MM.1S (cell line): ENCODE results near the gene CEBPZOS.

Source experiments
- DNase-seq: peaks from one replicate; pipeline ENCODE4 v3.0.0-alpha.2; 2015
- H2AFZ ChIP-seq: fragments of 300-600 bp; sonication (generic); 2 replicates; pipeline ENCODE4 v1.6.0; 2016; ENCODE audit warnings: antibody characterized with exemption, low read length
- H3F3A ChIP-seq: fragments of 300-600 bp; sonication (generic); 2 replicates; pipeline ENCODE4 v1.6.1; 2016; ENCODE audit warnings: mild to moderate bottlenecking, antibody characterized with exemption, low read length, moderate library complexity, mixed read lengths; ENCODE audit not compliant: insufficient read depth
- H3K27ac ChIP-seq: fragments of 300-600 bp; sonication (generic); 2 replicates; pipeline ENCODE4 v1.5.1; 2016; ENCODE audit warnings: mild to moderate bottlenecking, low read length
- H3K27me3 ChIP-seq: fragments of 300-600 bp; sonication (generic); replicated peaks from 2 replicates; pipeline ENCODE4 v1.6.0; 2016; ENCODE audit warnings: low read length; ENCODE audit not compliant: insufficient read depth
- H3K36me3 ChIP-seq: fragments of 300-600 bp; sonication (generic); replicated peaks from 2 replicates; pipeline ENCODE4 v1.6.1; 2016; ENCODE audit warnings: mild to moderate bottlenecking, low read length, mixed read lengths; ENCODE audit not compliant: insufficient read depth
- H3K4me1 ChIP-seq: fragments of 300-600 bp; sonication (generic); 2 replicates; pipeline ENCODE4 v1.6.1; 2016; ENCODE audit warnings: low read length, mixed read lengths
- H3K4me2 ChIP-seq: fragments of 300-600 bp; sonication (generic); 2 replicates; pipeline ENCODE4 v1.6.0; 2016; ENCODE audit warnings: low read depth, low read length
- H3K4me3 ChIP-seq: fragments of 300-600 bp; sonication (generic); 2 replicates; pipeline ENCODE4 v1.5.1; 2016; ENCODE audit warnings: low read length, mixed read lengths
- H3K79me2 ChIP-seq: fragments of 300-600 bp; sonication (generic); 2 replicates; pipeline ENCODE4 v1.6.1; 2016; ENCODE audit warnings: mixed run types, low read length, mixed read lengths
- H3K9ac ChIP-seq: fragments of 300-600 bp; sonication (generic); 2 replicates; pipeline ENCODE4 v1.6.1; 2016; ENCODE audit warnings: low read length, mixed read lengths
- H3K9me2 ChIP-seq: fragments of 300-600 bp; sonication (generic); replicated peaks from 2 replicates; pipeline ENCODE4 v1.6.1; 2016; ENCODE audit warnings: mild to moderate bottlenecking, low read length, mixed read lengths; ENCODE audit not compliant: insufficient read depth
- H3K9me3 ChIP-seq: fragments of 300-600 bp; sonication (generic); replicated peaks from 2 replicates; pipeline ENCODE4 v1.6.1; 2016; ENCODE audit warnings: mild to moderate bottlenecking, low read length, mixed read lengths; ENCODE audit not compliant: insufficient read depth
- H4K20me1 ChIP-seq: fragments of 300-600 bp; sonication (generic); 2 replicates; pipeline ENCODE4 v1.6.1; 2016; ENCODE audit warnings: mild to moderate bottlenecking, low read length, moderate library complexity, mixed read lengths; ENCODE audit not compliant: insufficient read depth
- EZH2 ChIP-seq: fragments of 300-600 bp; sonication (generic); optimal IDR thresholded peaks from 2 replicates; pipeline ENCODE3; 2017; ENCODE audit warnings: low read depth, mild to moderate bottlenecking, antibody characterized with exemption, low read length, mixed read lengths
- EZH2phosphoT487 ChIP-seq: fragments of 300-600 bp; sonication (generic); IDR thresholded peaks from 2 replicates; pipeline ENCODE4 v1.6.1; 2018; ENCODE audit warnings: antibody characterized with exemption, low read length
- TF ChIP-seq, protein P1 (sequence below): fragments of 300-600 bp; sonication (generic); IDR thresholded peaks from 2 replicates; pipeline ENCODE4 v1.5.1; 2016; ENCODE audit warnings: antibody characterized with exemption, low read length, mixed read lengths

CEBPZOS gene

DNA sequence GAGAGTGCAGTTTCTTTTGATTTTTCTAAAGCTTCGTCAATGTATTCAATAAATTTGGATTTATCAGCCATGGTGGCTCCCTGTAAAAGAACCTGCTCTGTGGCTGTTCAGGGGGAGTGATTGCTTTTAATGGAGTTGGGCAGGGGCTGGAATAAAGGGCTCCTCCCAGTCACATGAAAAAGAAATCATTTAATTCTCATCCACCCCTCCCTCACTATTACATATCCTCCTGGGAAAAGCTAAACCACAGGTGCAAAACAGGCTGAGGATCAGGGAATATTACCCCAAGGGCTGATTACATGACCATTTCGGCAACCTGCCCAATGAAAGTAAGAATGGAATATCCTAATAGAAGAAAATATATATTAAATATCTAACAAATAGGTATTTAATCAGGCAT, 7.7 kb upstream of the CEBPZOS start, which contains the start of gene SULT6B1:
Gene SULT6B1, minus strand, starts transcription at position 101 of the 400 bp plus-strand sequence. Its CDS starts 30 bp downstream, at position 71.
- Histone ChIP-seq H3K9ac (no peak within 1 kb of the TSS), H3K4me1 (no peaks in the 10 kb centered on the region), H3K36me3 (no peaks in the 10 kb centered on the region)

DNA sequence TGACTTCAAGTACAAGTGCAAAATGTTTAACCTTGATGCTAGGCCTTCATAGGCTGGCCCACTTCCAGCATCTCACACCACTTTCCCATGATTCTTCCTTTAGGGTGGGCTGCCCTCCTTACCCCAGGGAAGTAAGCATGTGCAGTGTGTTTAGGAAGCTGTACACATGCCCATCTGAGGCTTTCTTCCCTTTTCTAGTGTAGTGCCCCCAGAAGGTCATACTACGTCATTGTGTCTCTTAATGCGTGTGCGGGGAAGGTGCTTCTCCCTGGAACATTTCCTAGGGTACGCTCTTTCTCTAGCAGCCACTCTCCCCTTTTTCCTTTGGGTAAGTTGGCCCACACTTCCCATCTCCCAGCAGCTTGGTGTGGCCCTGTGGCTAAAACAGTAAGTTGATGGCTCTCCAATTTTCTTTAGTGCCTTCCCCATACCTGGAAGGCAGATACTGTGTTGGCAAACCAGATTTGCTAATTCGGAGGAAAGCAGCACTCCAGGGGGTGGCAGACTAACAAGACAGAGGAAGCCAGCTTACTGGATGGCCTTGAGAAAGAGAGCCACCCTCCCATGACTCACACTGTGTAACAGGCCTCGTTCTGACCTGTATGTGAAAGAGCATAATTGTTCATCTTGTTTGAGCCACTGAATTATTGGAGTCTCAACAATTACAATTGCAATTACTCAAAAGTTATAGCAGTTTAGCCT, 6.7 kb upstream of the CEBPZOS start:
- Histone ChIP-seq H3F3A (no peaks in the 10 kb centered on the region), H3K27ac (no peak overlapping the region), H3K79me2 (no peaks in the 10 kb centered on the region), H3K36me3 (no peaks in the 10 kb centered on the region), H3K9me3 (no peaks in the 10 kb centered on the region), H3K4me1 (no peaks in the 10 kb centered on the region), H2AFZ (no peak overlapping the region), H3K9ac (no peak overlapping the region), H3K27me3 (no peaks in the 10 kb centered on the region), H3K4me3 (no peak overlapping the region), H3K4me2 (no peak overlapping the region), H3K9me2 (no peaks in the 10 kb centered on the region), H4K20me1 (no peaks in the 10 kb centered on the region)
- TF ChIP-seq, protein P1, sequence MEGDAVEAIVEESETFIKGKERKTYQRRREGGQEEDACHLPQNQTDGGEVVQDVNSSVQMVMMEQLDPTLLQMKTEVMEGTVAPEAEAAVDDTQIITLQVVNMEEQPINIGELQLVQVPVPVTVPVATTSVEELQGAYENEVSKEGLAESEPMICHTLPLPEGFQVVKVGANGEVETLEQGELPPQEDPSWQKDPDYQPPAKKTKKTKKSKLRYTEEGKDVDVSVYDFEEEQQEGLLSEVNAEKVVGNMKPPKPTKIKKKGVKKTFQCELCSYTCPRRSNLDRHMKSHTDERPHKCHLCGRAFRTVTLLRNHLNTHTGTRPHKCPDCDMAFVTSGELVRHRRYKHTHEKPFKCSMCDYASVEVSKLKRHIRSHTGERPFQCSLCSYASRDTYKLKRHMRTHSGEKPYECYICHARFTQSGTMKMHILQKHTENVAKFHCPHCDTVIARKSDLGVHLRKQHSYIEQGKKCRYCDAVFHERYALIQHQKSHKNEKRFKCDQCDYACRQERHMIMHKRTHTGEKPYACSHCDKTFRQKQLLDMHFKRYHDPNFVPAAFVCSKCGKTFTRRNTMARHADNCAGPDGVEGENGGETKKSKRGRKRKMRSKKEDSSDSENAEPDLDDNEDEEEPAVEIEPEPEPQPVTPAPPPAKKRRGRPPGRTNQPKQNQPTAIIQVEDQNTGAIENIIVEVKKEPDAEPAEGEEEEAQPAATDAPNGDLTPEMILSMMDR: no peak
- TF ChIP-seq EZH2 (no peak), EZH2phosphoT487 (no peak)
- no peak for DNase-seq

More for the DNA sequence above, 7.7 kb upstream of the CEBPZOS start, which contains the start of gene SULT6B1:
- Histone ChIP-seq H3K9me2 (no peaks in the 10 kb centered on the region), H4K20me1 (no peaks in the 10 kb centered on the region), H3K27me3 (no peaks in the 10 kb centered on the region), H2AFZ (no peak within 1 kb of the TSS), H3K79me2 (no peaks in the 10 kb centered on the region), H3K9me3 (no peaks in the 10 kb centered on the region), H3F3A (no peaks in the 10 kb centered on the region), H3K27ac (no peak within 1 kb of the TSS), H3K4me3 (no peak within 1 kb of the TSS), H3K4me2 (no peak within 1 kb of the TSS)
- DNase-seq: no peak
- TF ChIP-seq, protein P1: no peak
- TF ChIP-seq EZH2: no peak
- TF ChIP-seq EZH2phosphoT487: no peak

GRCh38 chr2:37190290-37190689, 6.0 kb upstream of the CEBPZOS start:
- TF ChIP-seq EZH2phosphoT487 (no peak), EZH2 (no peak)
- TF ChIP-seq, protein P1: no peak
- no peaks in the 10 kb centered on the region for H4K20me1 ChIP-seq
- H2AFZ ChIP-seq: no peak overlapping the region
- H3K79me2 ChIP-seq: no peaks in the 10 kb centered on the region
- no peaks in the 10 kb centered on the region for H3K27me3 ChIP-seq
- H3K4me2 ChIP-seq: no peak overlapping the region
- H3F3A ChIP-seq: no peaks in the 10 kb centered on the region
- H3K27ac ChIP-seq: no peak overlapping the region
- no peak overlapping the region for H3K4me3 ChIP-seq
- no peak overlapping the region for H3K9ac ChIP-seq
- H3K9me2 ChIP-seq: no peaks in the 10 kb centered on the region
- no peaks in the 10 kb centered on the region for H3K9me3 ChIP-seq
- H3K4me1 ChIP-seq: no peaks in the 10 kb centered on the region
- H3K36me3 ChIP-seq: no peaks in the 10 kb centered on the region
- no peak for DNase-seq
